Fibroblast of upper back skin (primary cell): ENCODE data around the gene MMEL1.
"Not testable (repeated sequence)": the region's sequence is repeated elsewhere in the genome, so short reads cannot be mapped to it uniquely, and the experiment has no call there.

Experiments
- DNase-seq: peaks from one replicate; pipeline ENCODE4 v3.0.0-alpha.2; 2013

The MMEL1 gene

DNA sequence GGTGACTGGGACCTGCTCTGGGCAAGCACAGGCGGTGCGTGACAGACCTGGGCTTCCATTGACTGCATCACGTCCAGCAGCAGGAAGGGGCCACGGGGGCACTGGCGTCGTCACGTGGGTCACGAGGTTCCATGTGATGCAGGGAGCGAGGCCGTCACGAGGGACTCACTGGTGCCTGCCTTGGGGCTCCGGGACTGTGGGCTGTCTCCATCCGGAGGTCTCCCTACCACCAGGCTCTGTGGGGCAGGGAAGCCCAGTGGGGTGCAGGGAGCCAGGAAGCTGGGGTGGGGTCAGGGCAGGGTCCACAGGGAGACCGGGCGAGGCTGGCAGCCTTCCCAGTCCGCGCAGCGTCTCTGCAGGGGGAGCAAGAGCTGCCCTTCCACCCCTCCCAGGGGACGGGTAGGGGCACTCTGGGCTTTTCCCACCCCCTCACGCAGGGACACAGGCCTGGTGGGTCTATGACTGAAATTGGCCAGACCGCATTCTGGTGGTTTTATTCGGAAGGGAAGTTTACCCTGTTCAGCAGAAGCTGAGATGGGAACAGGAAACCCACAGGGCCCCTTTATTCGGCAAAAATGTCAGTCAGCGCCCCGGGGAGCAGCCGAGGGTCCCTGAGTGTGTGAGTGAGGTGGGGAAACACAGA, 77.1 kb downstream of the MMEL1 start:
- no peak for DNase-seq

DNA sequence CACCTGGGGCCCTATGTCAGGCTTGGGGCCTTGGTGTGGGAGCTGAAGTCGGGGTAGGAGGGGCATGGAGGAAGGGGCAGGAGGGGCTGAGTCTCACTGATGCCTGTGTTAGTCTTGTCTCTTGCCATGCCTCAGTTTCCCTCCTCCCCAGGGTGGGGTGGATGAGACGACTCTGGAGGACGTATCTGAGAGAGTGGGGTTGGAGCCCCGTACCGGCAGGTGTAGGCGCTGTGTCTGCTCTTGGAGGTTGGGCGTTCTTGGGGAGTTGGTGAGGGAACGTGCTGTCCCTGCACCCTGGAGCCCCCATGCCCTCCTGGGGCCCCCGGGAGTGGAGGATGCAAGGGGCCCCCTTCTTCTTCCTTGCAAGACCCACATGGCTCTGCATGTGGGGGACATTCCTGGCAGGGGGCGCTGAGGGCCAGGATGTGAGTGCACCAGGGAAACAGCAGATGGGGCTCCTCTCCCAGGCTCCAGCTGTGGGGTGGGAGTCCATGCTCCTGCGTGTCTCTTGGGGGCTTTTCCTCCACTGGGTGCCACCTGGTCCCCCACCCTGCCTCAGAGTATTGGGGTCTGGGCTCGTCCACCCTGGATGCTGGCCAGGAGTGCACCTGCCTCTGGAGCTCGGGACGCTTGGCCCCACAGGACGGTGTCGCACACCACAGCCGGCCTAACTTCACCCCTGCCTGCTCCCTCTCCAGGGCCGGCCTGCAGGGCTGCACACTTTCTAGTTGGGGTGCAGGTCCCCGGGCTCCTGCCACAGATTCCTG, 78.0 kb downstream of the MMEL1 start:
- no peak for DNase-seq

DNA sequence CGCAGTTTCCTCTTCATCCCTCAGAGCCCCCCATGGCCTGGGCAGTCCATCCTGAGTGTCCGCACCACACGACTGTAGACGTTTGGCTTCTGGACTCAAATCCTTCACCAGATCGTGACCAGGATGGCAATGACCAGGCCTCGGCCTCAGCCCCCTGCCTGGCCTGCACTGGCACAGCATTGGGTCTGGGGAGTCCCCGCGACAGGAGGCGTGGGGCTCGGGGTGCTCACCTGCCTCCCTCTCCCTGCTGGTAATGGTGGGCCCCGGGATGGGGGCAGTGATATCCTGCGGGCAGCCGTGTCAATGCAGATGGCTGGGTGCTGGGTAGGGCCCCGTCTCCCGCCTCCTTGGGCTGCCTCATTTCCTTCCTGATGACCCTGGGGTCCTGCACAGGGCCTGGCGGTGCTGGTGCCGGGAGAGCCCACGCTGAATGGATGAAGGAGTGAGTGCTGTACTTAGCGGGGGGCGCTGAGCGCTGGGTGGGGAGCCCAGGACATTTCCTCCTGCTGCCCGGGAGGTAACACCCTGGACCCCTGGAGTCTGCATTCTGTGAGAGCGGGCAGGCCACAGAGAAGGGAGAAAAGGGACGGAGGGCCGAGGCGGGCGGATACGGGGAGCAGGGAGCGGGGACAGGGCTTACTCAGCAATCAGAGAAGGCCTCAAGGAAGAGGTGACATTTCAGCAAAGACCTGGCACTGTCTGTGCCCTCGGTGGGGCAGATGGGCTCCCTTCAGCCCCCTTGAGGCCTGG, 78.8 kb downstream of the MMEL1 start:
- DNase-seq: no peak

DNA sequence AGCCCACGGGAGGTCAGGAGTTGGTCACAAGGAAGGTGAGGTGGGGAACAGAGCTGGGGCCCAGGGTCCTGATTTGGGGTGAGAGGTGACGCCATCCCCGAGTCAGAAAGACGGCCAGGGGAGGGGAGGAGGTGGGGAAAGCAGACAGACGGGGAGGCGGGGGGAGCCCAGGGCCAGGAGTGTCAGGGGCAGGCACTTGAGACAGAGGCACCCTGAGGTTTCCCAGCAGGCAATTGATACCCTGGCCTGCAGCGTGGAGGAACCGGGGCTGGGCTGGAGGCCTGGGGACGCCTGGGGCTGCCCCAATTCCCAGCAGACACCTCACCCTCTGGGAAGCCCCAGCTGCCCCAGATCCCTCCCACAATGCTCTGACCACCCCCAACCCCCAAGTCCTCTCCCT, 79.7 kb downstream of the MMEL1 start:
- not testable (repeated sequence) for DNase-seq

DNA sequence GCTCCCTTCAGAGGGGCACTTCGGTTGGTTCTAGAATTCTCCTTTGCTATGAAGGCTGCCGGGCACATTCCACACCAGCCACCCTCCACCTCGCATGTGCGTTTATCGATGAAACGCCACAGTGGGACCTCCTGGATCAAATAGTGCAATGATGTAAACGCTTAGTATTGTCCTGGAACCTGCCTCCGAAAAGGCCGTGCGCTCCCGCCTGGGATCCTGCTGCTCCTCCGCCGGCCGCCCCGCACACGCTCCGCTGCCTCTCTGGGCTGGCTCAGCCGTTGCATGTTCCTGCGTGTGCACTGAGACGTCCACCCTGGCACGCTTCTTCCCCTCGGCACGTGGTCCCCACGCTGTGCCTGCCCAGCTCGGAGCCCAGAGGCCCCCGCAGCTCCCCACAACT, 80.6 kb downstream of the MMEL1 start:
- DNase-seq: no peak

DNA sequence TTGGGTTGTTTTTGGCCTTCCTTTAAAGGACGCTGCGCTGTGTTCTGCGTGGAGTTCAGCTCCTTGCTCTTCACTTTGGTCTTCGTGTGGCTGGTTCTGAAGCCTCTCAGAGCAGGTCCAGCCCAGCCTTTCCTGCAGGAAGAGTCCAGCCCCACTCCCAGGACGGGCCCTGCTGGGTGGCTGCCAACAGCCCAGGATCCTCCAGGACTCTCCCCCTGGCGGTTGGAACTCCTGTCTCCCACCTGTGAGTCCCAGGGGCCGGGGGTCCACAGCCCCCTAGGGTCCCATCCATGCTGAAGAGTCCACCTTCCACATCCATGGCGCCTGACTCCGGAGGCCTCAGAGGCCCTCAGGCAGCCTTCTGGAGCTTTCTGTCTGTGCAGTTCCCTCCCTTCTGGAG, 81.3 kb downstream of the MMEL1 start:
- DNase-seq: not testable (repeated sequence)

DNA sequence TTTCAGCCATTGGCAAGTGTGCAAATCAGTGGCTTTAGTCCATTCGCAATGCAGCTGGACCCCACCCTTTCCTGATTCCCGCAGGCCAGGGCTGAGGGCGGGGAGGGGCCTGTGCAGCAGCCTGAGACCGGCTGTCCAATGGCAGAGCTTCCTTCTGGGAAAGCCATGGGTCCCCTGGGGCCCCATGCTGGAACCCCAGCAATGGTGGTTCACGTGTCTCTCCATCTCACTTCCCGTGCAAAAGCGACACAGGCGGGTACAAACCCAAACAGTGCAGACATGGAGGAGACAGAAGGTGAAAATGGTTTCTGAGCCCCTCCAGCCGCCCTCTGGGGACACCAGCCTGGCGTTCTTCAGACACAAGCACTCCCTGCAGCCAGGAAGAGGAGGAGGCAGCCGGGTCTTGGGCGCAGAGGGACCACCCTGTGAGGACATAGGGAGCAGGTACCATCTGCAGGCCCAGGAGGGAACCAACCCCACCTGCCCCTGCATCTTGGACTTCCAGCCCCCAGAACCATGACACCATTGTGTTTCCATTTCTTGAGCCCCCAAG, 82.4 kb downstream of the MMEL1 start:
- DNase-seq: not testable (repeated sequence)

DNA sequence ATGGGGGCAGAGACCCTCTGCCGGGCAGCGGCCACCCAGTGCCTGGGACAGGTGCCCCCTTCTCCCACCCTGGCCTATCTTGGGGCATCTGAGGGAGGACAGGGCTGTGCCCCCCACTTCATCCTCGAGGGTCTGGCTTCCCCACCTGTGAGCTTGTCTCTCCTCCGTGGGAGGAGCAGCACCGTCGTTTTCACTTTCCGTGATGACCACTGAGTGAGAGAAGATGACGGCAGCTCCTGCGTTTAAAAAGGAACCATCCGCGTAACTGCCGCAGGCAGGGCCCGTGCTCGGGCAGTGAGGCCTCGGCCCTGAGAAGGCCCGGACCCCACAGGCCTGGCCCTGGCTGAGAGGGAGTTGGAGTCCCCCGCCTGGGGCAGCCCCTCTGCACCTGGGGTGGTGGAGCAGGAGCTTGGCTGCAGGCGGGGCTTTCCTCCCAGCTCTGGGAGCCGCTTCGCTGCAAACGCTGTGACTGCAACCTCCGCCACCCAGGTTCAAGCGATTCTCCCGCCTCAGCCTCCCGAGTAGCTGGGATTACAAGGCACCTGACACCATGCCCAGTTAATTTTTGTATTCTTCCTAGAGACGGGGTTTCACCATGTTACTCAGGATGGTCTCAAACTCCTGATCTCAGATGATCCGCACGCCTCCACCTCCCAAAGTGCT, 83.3 kb downstream of the MMEL1 start:
- DNase-seq: not testable (repeated sequence)

DNA sequence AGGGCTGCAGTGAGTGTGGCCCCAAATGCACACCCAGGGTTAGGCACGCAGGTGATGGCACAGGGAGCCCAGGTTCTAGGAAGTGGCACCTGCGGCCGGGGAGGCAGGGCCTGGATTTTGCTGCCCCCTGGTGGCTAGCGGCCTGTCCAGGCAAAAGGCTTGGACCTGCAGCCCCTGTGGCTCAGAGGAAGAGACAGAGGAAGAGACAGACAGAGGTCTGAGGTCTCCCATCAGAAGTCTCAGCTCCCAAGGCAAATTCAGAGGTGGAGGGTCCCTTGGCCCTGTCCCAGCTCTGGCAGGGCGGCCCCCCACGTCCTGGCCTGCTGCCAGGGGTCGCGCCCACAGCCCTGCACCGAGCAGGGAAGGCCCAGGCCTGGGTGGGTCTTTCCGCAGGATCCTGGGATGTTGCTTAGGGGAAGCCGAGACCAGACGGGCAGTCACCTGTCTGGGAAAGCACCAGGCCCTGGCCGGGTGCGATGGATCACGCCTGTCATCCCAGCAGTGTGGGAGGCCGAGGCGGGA, 84.7 kb downstream of the MMEL1 start:
- peak; percentile 48 for DNase-seq

DNA sequence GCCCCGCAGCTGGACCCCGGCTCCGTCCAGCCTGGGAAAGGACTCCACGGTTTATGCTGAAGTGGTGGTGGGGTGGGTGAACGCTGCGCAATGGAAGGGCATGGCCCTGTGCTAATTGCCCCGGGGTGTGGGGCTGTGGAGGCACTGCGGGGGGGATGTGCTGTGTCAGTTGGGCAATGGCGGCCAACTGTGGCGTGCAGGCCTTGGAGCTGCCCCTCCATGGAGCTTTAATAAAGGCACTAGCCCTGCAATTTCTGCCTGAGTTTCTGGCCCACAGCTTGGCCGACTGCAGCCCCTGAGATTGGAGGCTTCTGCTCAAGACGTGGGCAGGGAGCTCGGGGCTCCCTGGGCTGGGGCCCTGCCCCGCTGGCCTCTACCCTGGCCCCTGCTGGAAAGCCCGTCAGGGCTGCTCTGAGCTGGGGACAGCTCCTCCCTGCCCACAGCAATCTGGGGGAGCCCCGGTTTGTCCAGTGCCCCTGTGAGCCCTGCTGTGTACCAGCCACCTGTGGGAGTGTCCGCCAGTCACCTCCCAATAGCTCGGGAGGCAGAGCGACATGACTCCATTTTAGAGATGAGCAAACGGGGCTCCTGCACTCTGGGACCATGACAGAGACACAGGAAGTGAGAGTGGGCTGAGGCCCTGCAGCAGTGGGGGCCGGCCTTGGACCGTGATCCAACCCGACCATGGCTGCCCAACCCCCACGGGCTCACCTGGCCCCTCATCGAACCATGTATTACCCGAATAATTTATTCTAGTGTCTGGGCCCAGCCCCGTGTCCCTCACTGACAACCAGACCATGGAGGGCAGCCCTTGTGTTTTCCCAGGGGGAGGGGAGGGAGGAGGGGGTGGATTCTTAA, 85.4 kb downstream of the MMEL1 start:
- no peak for DNase-seq

DNA sequence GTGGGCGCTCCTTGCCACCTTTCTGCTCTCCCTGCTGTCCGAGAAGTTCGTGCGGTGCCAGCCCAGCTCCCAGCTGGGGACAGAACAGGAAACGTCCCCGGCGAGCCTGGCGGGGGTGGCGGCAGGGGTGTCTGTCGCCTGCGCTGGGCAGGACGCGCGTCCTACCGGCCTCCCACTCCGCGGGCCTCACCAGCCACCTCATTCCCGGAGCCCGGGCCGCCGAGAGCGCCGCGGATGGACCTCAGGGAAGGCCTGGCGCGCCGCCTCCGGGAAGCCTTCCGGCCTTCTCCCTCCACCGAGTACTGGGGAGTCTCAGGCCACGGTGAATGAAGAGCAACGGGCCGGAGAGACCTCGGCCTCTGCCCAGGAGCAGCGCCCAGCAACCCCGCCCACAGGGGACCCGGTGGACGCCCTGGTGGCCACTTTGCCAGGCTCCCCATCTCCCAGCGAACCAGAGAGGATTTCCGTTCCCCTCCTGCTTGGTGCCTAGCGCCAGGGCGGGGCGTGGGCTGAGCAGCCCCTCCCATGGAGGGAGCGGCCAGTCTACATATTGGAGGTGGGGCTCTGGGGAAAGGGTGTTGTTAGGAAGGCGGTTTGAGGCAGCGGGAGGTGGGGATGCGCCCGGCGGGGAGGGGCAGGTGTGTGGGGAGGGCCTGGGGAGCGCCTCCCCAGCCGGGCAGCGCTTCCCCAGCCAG, 86.2 kb downstream of the MMEL1 start:
- DNase-seq: peak; percentile 55

DNA sequence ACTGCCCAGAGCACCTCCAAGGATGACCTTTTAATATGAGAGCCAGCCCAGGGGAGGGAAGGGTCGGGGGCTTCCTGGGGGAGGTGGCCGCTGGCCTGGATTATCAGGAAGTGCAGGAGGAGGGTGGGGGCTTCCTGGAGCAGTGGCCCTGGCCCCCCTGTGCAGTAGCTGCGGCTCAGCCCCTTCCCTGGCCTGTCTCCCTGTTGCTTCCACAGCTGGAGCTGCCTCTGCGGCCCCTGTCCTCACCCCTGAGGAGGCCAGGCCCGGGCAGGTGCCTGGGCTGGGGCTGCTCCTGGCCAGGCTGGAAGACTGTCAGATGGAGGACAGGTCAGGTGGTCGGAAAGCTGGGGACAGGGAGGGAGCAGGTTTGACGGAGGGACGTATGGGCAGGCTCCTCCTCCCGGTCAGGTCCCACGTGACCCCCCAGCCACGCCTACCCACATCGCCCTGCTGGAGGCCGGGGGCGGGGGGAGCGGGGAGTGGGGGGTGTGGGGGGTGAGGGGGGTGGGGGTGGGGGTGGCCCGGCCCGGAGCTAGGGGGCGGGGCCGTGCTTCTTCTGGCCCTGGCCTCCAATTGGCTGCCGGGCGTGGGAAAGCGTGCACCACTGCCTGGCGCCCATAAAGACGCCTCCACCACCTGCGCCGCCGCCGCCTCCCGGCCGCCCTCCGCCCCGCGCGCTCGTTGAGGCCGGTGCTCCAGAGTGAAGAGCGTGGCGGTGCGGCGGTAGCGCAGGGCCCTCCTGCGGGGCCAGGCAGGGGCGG, 86.9 kb downstream of the MMEL1 start:
- DNase-seq: peak; percentile 56

DNA sequence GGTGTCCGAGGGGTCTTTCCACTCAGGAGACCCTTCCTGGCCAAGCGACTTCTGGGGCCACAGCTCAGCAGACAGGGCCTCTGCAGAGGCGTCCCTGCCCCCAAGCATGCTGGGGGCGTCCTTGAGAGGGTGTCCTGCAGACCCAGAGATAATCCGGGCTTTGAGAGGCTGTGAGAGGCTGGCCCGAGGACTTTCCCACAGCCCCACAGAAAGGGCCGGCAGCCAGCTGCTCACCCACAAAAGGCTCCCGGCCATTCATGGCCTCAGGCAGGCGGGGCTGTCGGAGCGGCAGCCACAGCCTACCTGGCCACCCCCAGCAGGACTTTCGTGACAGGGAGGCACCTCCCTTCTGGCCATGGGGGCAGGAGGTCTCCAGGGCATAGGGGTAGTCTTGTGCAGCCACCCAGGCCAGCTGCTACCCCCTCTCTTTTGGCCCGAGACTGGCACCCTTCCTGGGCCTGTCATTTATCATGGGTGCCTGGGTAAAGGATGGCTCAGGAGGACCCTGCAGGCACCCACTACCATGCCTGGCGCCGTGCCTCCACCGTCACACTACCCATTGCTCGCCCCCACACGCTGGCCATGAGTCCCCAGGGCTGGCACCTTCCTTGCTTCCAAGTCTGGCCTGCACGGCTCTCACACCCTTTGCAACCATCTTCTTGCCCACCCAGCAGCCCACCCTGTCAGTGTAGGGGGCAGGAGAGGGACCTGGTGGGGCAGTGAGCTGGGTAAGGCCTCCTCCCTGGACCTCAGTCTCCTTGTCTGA, 87.8 kb downstream of the MMEL1 start:
- DNase-seq: no peak

DNA sequence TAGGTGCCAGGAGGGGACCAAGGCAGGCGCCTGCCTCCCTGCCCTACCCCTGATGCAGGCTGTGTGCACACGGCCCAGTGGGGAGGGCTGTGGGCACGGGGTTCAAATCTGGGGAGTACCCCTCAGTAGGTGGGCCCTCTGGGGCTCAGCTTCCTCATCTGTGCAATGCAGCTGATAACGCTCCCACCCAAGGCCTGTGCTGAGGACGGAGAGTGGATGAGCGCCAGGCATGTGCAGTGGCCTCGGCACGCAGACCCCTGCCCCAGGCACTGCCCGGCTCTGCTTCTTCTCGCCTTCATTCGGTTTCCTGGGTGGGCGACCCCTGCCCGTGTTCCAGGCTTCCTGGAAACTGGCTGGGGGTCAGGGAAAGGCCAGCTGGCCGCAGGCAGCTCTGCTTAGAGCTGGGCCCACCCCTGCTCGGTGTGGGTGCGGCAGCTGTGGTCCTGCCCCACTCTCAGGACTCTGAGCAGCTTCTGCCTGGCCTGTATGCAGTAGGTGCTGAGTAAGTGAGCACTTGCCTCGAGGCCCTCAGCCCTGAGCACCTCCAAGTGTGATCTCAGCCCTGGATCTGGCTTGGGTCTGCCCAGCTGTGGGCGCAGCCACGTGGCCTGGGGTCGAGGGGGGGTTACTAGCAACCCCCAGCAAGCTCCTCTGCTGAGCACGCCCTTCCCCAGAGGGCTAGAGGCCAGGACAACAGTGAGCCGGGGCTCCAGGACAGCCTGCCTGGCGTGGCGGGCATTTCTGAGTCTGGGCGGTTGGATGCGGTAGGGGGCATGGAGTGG, 88.5 kb downstream of the MMEL1 start:
- DNase-seq: no peak

DNA sequence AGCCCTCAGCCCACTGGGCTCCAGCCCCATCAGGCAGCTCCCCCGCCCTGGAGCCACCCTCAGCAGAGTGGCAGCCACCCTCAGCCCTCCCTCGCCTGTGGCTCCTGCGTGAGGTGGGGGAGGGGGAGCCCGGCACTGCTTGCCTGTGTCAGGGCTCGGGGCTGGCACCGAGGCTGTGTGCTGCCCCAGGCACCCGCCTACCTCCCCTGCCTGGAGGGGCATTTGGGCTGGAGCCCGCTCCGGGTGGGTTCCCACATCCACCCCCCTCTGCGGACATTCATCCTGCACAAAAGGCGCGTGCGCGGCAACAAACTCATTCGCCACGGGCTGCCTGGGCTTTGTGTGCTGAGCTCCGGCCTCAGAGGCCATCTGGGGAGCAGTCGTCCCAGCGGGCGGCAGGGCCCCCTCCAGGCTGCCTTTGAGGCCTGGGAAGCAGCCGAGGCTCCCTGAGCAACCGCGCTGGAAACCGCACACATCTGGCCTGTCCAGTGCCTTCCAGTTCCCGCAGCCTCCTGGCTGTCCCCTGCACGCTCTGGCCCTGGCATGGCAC, 89.2 kb downstream of the MMEL1 start:
- DNase-seq: peak; percentile 48

DNA sequence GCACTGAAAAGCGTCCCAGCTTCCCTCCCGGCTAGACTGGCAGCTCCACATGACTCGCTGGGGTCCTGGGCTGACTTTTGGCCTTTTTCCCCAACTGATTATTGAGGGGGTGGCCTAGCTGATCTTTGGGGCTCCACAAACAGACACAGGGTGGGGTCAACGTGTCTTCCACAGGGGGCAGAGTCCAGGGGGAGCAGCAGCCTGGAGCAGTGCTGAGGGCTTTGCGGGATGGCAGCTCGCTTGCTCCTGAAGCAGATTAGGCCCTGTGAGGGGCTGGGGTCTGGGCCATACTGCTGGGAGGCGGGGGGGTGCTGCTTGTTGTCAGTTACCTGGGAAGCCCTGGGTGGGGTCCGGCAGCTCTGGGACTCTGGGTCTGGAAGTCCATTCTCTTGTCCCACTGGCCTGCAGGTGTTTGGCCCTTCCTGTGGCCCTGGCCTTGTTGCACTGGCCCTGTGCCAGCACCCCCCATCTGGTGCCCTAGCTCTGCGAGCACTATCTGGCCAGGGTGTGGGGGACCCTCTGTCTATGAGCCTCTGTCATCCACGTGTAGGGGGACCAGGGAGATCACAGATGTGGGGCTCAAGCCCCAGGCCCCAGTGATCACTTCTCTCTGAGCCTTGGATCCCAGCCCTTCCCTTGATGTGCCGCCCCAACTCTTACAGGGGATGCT, 90.4 kb downstream of the MMEL1 start:
- DNase-seq: no peak

DNA sequence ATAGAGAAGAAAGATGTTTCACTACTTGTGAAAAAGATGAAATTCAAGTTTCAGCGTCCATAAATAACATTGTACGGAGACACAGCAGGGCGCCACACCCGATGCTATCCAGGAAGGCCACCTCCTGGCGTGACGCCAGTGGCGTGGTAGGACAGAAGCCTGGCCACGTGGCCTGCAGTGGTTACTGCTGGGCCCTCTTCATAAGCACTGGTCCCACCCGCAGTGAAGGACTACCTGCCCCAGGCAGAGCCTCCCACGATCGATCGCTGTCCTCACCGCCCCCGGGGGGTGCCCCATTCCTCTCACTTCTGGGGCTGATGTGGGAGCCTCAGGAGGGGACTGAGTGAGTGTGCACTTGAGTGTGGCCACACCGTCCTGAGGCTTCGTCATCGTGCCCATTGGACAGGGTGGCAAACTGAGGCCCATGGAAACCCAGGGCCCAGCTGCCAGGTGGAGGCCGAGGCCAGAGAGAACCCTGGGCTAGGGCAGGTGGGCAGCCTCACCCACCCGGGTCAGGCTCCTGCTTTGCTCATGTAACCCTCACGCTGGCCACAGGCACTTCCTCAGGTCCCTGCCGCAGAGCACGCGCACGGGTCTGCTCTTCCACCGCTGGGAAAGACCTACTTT, 91.1 kb downstream of the MMEL1 start:
- no peak for DNase-seq
